Measurements from ENCODE around the gene PDCD11.
A peak's percentile ranks its signal among the peaks of the same experiment; 100 is the strongest.

PDCD11 gene

GRCh38 chr10:103374263-103374662, 22.2 kb upstream of the PDCD11 start:
- Histone ChIP-seq H3K36me3 (peaks cover 55% of the 10 kb centered on the region), H3K4me1 (ENCODE audit: control insufficient read depth in 1 of 2, insufficient read depth in 1 of 2, low read depth in 1 of 2, low read length in 1 of 2) (peaks cover 2 to 4% of the 10 kb centered on the region in 2 experiments), H3K27me3 (no peaks in the 10 kb centered on the region), H3K27ac (no peak overlapping the region), H3K9me3 (no peaks in the 10 kb centered on the region), H3K4me3 (ENCODE audit: low read depth in 1 of 2, low read length in 1 of 2) (no peak overlapping the region)
- no peak for TF ChIP-seq CTCF (IDR thresholded peaks at IDR 0.05)

GRCh38 chr10:103382769-103383168, 13.7 kb upstream of the PDCD11 start:
- no peaks in the 10 kb centered on the region for H3K27me3 ChIP-seq
- no peak overlapping the region for H3K4me3 ChIP-seq (ENCODE audit: low read depth in 1 of 2, low read length in 1 of 2)
- H3K36me3 ChIP-seq: peaks cover 87% of the 10 kb centered on the region
- H3K9me3 ChIP-seq: no peaks in the 10 kb centered on the region
- H3K27ac ChIP-seq: no peak overlapping the region
- H3K4me1 ChIP-seq (ENCODE audit: control insufficient read depth in 1 of 2, insufficient read depth in 1 of 2, low read depth in 1 of 2, low read length in 1 of 2): no peaks in the 10 kb centered on the region
- TF ChIP-seq CTCF (IDR thresholded peaks at IDR 0.05): no peak

- no peak overlapping the region for H3K27ac ChIP-seq
- no peak overlapping the region for H3K4me3 ChIP-seq (ENCODE audit: low read depth in 1 of 2, low read length in 1 of 2)
- no peaks in the 10 kb centered on the region for H3K9me3 ChIP-seq
- H3K4me1 ChIP-seq (ENCODE audit: control insufficient read depth in 1 of 2, insufficient read depth in 1 of 2, low read depth in 1 of 2, low read length in 1 of 2): peaks cover 12 to 20% of the 10 kb centered on the region in 2 experiments
- peaks cover 33% of the 10 kb centered on the region for H3K36me3 ChIP-seq
- no peaks in the 10 kb centered on the region for H3K27me3 ChIP-seq
- no peak for TF ChIP-seq CTCF (IDR thresholded peaks at IDR 0.05)
These were observed 2.2 kb upstream of the PDCD11 start for GRCh38 chr10:103394180-103394579.

- Histone ChIP-seq H3K36me3 (peaks cover 27% of the 10 kb centered on the region), H3K27ac (peak overlapping the region; percentile 74), H3K4me3 (ENCODE audit: low read depth in 1 of 2, low read length in 1 of 2) (peak overlapping the region; percentile 78 to 90), H3K4me1 (ENCODE audit: control insufficient read depth in 1 of 2, insufficient read depth in 1 of 2, low read depth in 1 of 2, low read length in 1 of 2) (peaks cover 12 to 20% of the 10 kb centered on the region in 2 experiments), H3K27me3 (no peaks in the 10 kb centered on the region), H3K9me3 (no peaks in the 10 kb centered on the region)
- no peak for TF ChIP-seq CTCF (IDR thresholded peaks at IDR 0.05)
These were observed 716 bp upstream of the PDCD11 start for GRCh38 chr10:103395754-103396066.

GRCh38 chr10:103396789-103397087, 312 bp downstream of the PDCD11 start:
- peak; percentile 2 for TF ChIP-seq CTCF (IDR thresholded peaks at IDR 0.05)
- Histone ChIP-seq H3K36me3 (peaks cover 21% of the 10 kb centered on the region), H3K27me3 (no peaks in the 10 kb centered on the region), H3K27ac (peak overlapping the region; percentile 74), H3K4me1 (ENCODE audit: control insufficient read depth in 1 of 2, insufficient read depth in 1 of 2, low read depth in 1 of 2, low read length in 1 of 2) (peaks cover 12 to 20% of the 10 kb centered on the region in 2 experiments), H3K9me3 (no peaks in the 10 kb centered on the region), H3K4me3 (ENCODE audit: low read depth in 1 of 2, low read length in 1 of 2) (peak overlapping the region; percentile 78 to 90)

- Histone ChIP-seq H3K4me3 (ENCODE audit: low read depth in 1 of 2, low read length in 1 of 2) (peak overlapping the region; percentile 78 to 90), H3K36me3 (peaks cover 15% of the 10 kb centered on the region), H3K9me3 (no peaks in the 10 kb centered on the region), H3K27me3 (no peaks in the 10 kb centered on the region), H3K27ac (no peak overlapping the region), H3K4me1 (ENCODE audit: control insufficient read depth in 1 of 2, insufficient read depth in 1 of 2, low read depth in 1 of 2, low read length in 1 of 2) (peaks cover 12 to 20% of the 10 kb centered on the region in 2 experiments)
- no peak for TF ChIP-seq CTCF (IDR thresholded peaks at IDR 0.05)
These were observed 882 bp downstream of the PDCD11 start for GRCh38 chr10:103397191-103397825.
